ENCODE results near the gene B3GLCT.

B3GLCT gene

DNA sequence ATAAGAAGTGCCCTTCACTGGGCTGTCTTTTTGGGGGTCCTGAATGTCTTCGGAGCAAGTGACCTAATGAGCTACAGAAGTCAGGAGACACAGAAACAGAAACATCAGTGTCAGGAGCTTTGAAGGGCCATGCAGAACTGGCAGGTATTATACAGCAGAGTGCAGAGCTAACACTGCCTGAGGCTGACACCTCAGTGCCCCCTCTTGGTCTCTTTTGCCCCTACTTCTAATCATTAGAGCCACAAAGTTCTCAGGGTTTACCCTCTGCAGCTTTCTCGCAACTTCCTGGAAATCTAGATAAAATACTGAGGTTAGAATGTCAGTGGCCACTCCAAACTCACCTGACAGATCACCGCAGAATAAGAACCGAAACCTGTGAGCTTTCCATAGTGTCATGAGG, 172.7 kb downstream of the B3GLCT start:
- in situ Hi-C loops (cut with MboI; ENCODE audit: low sequenced_read_pairs, unreplicated experiment): no loop called here
- DNase-seq (ENCODE audit: low spot score): no peak
- TF ChIP-seq, protein P1, sequence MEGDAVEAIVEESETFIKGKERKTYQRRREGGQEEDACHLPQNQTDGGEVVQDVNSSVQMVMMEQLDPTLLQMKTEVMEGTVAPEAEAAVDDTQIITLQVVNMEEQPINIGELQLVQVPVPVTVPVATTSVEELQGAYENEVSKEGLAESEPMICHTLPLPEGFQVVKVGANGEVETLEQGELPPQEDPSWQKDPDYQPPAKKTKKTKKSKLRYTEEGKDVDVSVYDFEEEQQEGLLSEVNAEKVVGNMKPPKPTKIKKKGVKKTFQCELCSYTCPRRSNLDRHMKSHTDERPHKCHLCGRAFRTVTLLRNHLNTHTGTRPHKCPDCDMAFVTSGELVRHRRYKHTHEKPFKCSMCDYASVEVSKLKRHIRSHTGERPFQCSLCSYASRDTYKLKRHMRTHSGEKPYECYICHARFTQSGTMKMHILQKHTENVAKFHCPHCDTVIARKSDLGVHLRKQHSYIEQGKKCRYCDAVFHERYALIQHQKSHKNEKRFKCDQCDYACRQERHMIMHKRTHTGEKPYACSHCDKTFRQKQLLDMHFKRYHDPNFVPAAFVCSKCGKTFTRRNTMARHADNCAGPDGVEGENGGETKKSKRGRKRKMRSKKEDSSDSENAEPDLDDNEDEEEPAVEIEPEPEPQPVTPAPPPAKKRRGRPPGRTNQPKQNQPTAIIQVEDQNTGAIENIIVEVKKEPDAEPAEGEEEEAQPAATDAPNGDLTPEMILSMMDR (IDR thresholded peaks at IDR 0.05; ENCODE audit: borderline replicate concordance, control extremely low read depth, extremely low read depth, insufficient read depth, missing control alignments): no peak

DNA sequence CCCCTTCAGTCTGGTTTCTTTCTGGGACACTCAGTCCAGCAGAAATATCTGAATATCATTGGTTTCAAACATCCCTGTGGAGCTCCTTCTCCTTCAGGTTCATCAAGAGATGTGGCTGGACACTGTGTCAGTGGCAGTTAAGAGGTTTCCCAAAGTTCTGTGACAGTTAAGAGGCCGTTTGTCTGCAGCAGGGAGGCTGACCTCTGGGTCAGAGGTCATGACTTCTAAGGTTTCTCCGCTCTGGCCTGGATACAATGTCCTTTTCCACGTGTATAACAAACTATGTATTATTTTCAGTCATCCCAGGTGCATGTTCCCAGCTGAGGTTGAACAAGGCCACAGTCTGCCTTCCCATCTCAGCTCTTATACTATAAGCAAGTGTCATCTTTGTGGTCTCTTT, 174.9 kb downstream of the B3GLCT start:
- in situ Hi-C loops (cut with MboI; ENCODE audit: low sequenced_read_pairs, unreplicated experiment): no loop called here
- TF ChIP-seq, protein P1 (IDR thresholded peaks at IDR 0.05; ENCODE audit: borderline replicate concordance, control extremely low read depth, extremely low read depth, insufficient read depth, missing control alignments): no peak
- DNase-seq (ENCODE audit: low spot score): no peak

DNA sequence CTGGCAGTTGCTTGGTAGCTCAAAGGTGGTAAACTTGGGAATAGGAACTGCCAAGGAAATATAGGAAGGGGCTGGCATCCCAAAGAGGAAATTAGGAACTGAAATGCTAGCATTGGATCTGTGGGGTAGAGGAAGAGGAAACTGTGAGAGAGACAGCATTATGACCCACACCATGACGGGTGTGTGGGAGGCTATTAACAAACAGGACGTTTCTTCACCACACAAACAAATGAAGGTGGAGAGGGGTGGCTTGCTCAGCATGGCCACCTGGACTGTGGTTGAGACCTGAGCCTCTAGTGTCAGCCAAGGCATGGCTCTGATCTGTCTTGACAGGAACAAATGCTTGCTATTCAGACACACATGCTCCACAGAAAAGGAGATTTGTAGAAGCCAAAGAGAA, 178.2 kb downstream of the B3GLCT start:
- in situ Hi-C loops (cut with MboI; ENCODE audit: low sequenced_read_pairs, unreplicated experiment): no loop called here
- TF ChIP-seq, protein P1 (IDR thresholded peaks at IDR 0.05; ENCODE audit: borderline replicate concordance, control extremely low read depth, extremely low read depth, insufficient read depth, missing control alignments): no peak

DNA sequence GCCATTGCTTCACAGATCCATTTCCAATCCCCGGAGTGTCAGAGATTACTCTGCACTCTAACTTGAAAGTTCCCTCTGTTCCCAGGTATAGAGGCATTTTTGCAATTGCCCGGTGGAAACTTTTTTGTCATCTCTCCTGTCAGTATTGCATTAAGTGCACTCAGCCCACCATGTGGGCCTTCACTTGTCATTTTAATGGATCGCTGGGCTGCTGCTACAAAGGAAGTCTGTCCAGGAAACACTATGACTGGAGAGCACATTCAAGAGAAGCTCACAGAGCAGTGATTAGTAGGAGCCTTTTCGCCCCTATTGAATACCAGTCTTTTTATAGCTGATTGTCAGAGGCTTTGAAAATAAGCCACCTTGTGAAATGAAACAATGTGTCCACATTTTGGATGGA, 180.9 kb downstream of the B3GLCT start:
- DNase-seq (ENCODE audit: low spot score): peak; percentile 1
- in situ Hi-C loops (cut with MboI; ENCODE audit: low sequenced_read_pairs, unreplicated experiment): no loop called here
- TF ChIP-seq, protein P1 (IDR thresholded peaks at IDR 0.05; ENCODE audit: borderline replicate concordance, control extremely low read depth, extremely low read depth, insufficient read depth, missing control alignments): no peak

More for the DNA sequence above, 178.2 kb downstream of the B3GLCT start:
- peak; percentile 2 for DNase-seq (ENCODE audit: low spot score)

All from GM13976 (cell line).